Breast epithelium (tissue), 4 donors: ENCODE results near the gene EP300. TPM values are rescaled to one million over a fixed set of nuclear protein-coding genes. Genes with fewer than 3 reads are reported as not detected.
"Not testable (repeated sequence)": the region's sequence is repeated elsewhere in the genome, so short reads cannot be mapped to it uniquely, and the experiment has no call there.

Source experiments
- DNase-seq, 2 donors: peaks; one replicate each; pipeline ENCODE4 v3.0.0-alpha.2; 2019; ENCODE audit warnings: low spot score in 2 of 2
- H3K27ac ChIP-seq, 2 donors: fragments of 200-600 bp; sonication (generic) in 1 of 2; one replicate each; pipeline ENCODE4 v1.5.1; 2016 to 2019; ENCODE audit warnings: mild to moderate bottlenecking in 1 of 2
- H3K27me3 ChIP-seq, 2 donors: fragments of 200-600 bp; sonication (generic) in 1 of 2; one replicate each; pipeline versions ENCODE4 v1.5.1 to v1.6.0; 2017 to 2019; ENCODE audit warnings: control low read depth in 1 of 2, mild to moderate bottlenecking in 1 of 2
- H3K36me3 ChIP-seq: fragments of 200-600 bp; one replicate; pipeline ENCODE4 v1.5.1; 2019
- H3K4me1 ChIP-seq, 2 donors: fragments of 200-600 bp; sonication (generic); one replicate each; pipeline ENCODE4 v1.5.1; 2016 to 2019; ENCODE audit warnings: control low read depth in 1 of 2
- H3K4me3 ChIP-seq, 3 donors: fragments of 200-600 bp; sonication (generic); 1 replicate in 2 of 3; 2 replicates in 1 of 3; pipeline ENCODE4 v1.5.1; 2016 to 2019; ENCODE audit warnings: mild to moderate bottlenecking in 3 of 3, moderate library complexity in 2 of 3
- H3K9me3 ChIP-seq, 2 donors: fragments of 200-600 bp; sonication (generic) in 1 of 2; one replicate each; pipeline ENCODE4 v1.5.1; 2016 to 2019; ENCODE audit warnings: control low read depth in 1 of 2
- POLR2A ChIP-seq: fragments of 450-650 bp; IDR thresholded peaks from one replicate; pipeline ENCODE4 v1.6.1; 2016; ENCODE audit warnings: antibody characterized with exemption, mild to moderate bottlenecking, moderate library complexity
- POLR2AphosphoS5 ChIP-seq, 3 donors: sonication (generic); formaldehyde crosslinking; IDR thresholded peaks; one replicate each; pipeline ENCODE4 v1.6.1; 2017; ENCODE audit warnings: antibody characterized with exemption in 3 of 3
- intact Hi-C: fragments of 100-400 bp; cut with DNase I; formaldehyde crosslinking; loops from one replicate; pipeline ENCODE4 v1.15.1; 2023; ENCODE audit warnings: low total_unique reads
- total RNA-seq, 3 donors: library from RNA; depleted of rRNA; stranded (reverse); fragments of >200 nt; gene quantifications; one replicate each; pipeline ENCODE4 v1.1.0, GENCODE V29; 2016
- TF ChIP-seq, protein P1 (sequence below), 3 donors: fragments of 450-650 bp; IDR thresholded peaks; one replicate each; pipeline ENCODE4 v1.5.1; 2016 to 2017; ENCODE audit warnings: antibody characterized with exemption in 3 of 3, mild to moderate bottlenecking in 3 of 3, moderate library complexity in 3 of 3

The EP300 gene
- total RNA-seq, 3 donors from 2014 or later, result 50.5 to 118 (median 56.2) TPM

DNA sequence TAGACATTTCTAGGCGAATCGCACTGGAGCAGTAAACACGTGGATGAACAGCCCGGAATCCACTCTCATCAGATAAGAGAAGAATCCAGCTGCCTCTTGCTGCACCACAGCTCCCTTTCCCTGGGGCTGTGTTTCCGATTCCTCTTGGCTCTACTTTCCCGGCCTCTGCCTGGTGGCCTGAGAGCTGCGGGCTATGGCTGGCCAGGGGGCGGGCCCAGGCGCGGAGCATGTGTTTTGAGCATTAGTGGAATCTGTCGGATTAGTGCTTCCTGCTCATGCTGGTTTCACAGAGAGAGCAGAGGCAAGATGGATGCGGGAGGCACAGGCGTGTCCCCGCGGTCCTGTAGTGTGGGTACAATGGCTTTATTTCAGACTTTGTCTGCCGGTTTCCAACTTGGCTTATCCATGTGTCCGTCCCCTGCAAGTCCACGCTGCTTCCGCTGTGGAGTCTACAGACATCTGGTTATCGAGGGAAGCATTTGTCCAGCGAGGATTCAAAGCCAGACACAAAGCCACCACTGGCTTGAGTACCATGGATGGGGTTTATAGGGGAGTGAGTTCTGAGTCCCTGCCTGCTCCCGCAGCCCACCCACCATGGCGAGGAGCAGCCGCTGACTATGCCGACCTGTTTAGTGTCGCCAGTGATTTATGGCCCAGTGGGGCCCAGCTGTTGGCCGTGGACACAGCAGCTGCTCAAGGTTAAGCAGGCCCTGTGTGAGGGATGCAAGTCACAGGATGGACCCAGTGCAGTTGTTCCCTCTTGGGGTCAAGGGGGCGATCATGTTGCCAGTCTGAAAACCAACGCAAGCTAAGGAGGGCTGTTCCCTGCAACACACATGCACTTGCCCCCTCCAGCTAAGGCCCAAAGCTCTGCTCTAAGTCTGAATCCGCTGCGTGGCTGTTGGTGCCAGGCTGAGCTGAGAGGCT lies 43.3 kb upstream of the EP300 start:
- H3K27me3 ChIP-seq, result no peaks in the 10 kb centered on the region
- H3K36me3 ChIP-seq, result no peaks in the 10 kb centered on the region
- H3K9me3 ChIP-seq, result no peaks in the 10 kb centered on the region
- intact Hi-C loops, result no loop called here
- peak in 1 of 2 donors; percentile 28 for DNase-seq
- H3K27ac ChIP-seq, result peak overlapping the region; percentile 9 to 63
- H3K4me1 ChIP-seq, result no peaks in the 10 kb centered on the region
- peak overlapping the region; percentile 26 to 53 (median 31) for H3K4me3 ChIP-seq
- TF ChIP-seq, protein P1, sequence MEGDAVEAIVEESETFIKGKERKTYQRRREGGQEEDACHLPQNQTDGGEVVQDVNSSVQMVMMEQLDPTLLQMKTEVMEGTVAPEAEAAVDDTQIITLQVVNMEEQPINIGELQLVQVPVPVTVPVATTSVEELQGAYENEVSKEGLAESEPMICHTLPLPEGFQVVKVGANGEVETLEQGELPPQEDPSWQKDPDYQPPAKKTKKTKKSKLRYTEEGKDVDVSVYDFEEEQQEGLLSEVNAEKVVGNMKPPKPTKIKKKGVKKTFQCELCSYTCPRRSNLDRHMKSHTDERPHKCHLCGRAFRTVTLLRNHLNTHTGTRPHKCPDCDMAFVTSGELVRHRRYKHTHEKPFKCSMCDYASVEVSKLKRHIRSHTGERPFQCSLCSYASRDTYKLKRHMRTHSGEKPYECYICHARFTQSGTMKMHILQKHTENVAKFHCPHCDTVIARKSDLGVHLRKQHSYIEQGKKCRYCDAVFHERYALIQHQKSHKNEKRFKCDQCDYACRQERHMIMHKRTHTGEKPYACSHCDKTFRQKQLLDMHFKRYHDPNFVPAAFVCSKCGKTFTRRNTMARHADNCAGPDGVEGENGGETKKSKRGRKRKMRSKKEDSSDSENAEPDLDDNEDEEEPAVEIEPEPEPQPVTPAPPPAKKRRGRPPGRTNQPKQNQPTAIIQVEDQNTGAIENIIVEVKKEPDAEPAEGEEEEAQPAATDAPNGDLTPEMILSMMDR (IDR thresholded peaks at IDR 0.05), result no peak
- TF ChIP-seq POLR2AphosphoS5 (IDR thresholded peaks at IDR 0.05) (peak in 1 of 3 donors; percentile 33), POLR2A (no peak)

DNA sequence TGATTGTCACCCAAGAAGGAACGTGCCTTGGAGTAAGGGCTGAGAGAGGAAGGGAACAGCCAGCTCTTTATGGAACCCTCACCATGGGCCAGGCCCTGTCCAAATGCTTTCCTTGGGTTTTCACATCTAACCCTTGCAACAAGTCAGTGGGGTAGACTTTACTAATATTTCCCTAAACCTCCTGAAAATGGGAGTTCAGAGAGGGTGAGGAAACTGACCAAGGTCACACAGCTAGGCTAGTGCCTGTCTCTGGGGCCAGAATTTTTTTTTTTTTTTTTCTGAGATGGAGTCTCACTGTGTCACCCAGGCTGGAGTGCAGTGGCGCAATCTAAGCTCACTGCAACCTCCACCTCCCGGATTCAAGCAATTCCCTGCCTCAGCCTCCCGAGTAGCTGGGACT lies 42.6 kb upstream of the EP300 start:
- H3K36me3 ChIP-seq, H3K4me3 ChIP-seq, H3K4me1 ChIP-seq, DNase-seq, H3K27me3 ChIP-seq, H3K9me3 ChIP-seq, intact Hi-C loops: not testable (repeated sequence)
- peak overlapping the region in 1 of 2 donors; percentile 63 for H3K27ac ChIP-seq

DNA sequence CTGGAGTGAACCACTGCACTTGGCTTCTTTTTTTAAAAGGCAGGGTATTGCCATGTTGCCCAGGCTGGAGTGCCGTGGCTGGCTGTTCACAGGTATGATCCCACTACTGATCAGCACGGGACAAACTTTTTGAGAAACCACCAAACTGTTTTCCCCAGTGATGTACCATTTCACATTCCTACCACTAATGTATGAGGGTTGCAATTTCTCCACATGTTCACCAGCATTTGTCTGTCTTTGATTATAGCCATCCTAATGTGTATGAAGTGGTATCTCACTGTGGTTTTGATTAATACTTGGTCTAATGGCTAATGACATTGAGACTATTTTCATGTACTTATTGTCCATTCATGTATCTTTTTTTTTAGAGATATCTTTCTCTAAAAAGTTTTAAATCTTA lies 41.5 kb upstream of the EP300 start:
- Histone ChIP-seq H3K4me3 (no peak overlapping the region), H3K27me3 (no peaks in the 10 kb centered on the region), H3K27ac (no peak overlapping the region), H3K36me3 (no peaks in the 10 kb centered on the region), H3K4me1 (no peaks in the 10 kb centered on the region), H3K9me3 (no peaks in the 10 kb centered on the region)
- no peak for TF ChIP-seq POLR2A
- no peak for TF ChIP-seq POLR2AphosphoS5 (IDR thresholded peaks at IDR 0.05)
- TF ChIP-seq, protein P1 (IDR thresholded peaks at IDR 0.05), result no peak
- intact Hi-C loops, result no loop called here
- DNase-seq, result no peak

DNA sequence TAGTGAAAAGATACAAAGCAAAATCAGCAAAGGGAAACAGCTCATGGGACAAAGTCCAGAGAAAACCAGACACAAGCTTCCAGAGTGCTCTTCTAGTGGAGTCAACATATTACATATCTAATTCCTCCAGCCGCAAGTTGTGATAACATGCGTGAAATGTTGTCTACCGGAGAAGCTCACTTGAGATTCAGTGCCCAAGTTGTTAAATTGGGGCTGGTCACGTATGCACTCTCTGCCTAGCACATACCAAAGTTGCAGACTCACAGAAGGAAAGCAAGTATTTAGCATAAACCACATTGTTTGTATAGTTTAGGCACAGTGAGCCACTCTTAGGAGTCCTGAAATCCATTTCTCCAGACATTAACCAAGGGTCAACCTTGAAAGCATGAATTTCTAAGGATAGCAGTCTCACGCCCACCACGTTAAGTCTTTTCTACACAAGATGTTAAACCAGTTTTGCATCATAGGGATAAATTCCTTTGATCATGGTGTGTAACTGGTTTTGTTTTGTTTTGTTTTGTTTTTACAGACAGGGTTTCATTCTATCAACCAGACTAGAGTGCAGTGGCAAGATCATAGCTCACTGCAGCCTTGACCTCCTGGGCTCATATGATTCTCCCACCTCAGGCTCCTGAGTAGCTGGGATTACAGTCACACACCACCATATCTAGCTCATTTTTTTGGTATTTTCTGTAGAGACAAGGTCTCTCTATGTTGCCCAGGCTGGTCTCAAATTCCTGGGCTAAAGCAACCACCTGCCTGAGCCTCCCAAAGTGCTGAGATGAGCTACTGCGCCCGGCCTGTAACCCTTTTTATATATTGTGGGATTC lies 39.5 kb upstream of the EP300 start:
- no peaks in the 10 kb centered on the region for H3K4me1 ChIP-seq
- no peak for TF ChIP-seq POLR2A
- TF ChIP-seq, protein P1 (IDR thresholded peaks at IDR 0.05), result no peak
- no peak for TF ChIP-seq POLR2AphosphoS5 (IDR thresholded peaks at IDR 0.05)
- DNase-seq, result no peak
- no peaks in the 10 kb centered on the region for H3K27me3 ChIP-seq
- no peaks in the 10 kb centered on the region for H3K36me3 ChIP-seq
- H3K9me3 ChIP-seq, result no peaks in the 10 kb centered on the region
- intact Hi-C loops, result no loop called here
- H3K4me3 ChIP-seq, result no peak overlapping the region
- no peak overlapping the region for H3K27ac ChIP-seq

DNA sequence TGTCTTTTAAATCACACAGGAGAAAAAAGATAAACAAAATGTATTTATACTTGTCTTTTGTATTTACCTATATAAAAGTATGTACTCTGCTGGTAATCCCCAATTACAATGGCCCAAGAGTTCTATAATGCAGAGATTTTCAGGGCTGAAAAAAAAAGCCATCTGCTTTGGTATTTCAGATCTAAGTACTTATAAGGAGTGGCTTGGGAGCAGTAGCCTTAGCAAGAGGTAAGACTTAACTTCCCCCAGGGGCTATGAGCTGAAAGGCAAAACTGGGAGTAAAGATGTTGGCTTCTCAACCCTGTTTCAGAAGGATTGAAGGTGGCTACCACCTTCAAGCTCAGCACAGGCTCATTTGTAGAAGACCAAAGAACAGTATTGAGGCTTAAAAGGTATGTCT lies 35.3 kb upstream of the EP300 start:
- no peaks in the 10 kb centered on the region for H3K9me3 ChIP-seq
- no peak overlapping the region for H3K27ac ChIP-seq
- no peak overlapping the region for H3K4me3 ChIP-seq
- H3K4me1 ChIP-seq, result no peaks in the 10 kb centered on the region
- no peaks in the 10 kb centered on the region for H3K36me3 ChIP-seq
- TF ChIP-seq, protein P1 (IDR thresholded peaks at IDR 0.05), result no peak
- TF ChIP-seq POLR2AphosphoS5 (IDR thresholded peaks at IDR 0.05) (no peak), POLR2A (no peak)
- no peaks in the 10 kb centered on the region for H3K27me3 ChIP-seq
- DNase-seq, result no peak
- intact Hi-C loops, result no loop called here
